ENCODE measurements around the gene TCP1.
"Not testable (repeated sequence)": the region's sequence is repeated elsewhere in the genome, so short reads cannot be mapped to it uniquely, and the experiment has no call there.

Gene TCP1

GRCh38 chr6:159769470-159769869, 19.9 kb downstream of the TCP1 start:
- no peak for DNase-seq

- DNase-seq, result no peak
Measured at GRCh38 chr6:159766906-159767305, 22.5 kb downstream of the TCP1 start.

GRCh38 chr6:159762681-159763293, 26.6 kb downstream of the TCP1 start:
- peak; percentile 56 for DNase-seq

GRCh38 chr6:159761873-159762680, 27.3 kb downstream of the TCP1 start, which contains the start of gene ACAT2:
ACAT2 (plus strand) TSS chr6:159762045; CDS start chr6:159762088, 43 bp downstream.
- DNase-seq, result peak; percentile 98

- peak; percentile 73 for DNase-seq
Measured at GRCh38 chr6:159761129-159761872, 28.1 kb downstream of the TCP1 start.

GRCh38 chr6:159760602-159761057, 28.8 kb downstream of the TCP1 start:
- peak; percentile 94 for DNase-seq

- DNase-seq, result no peak
Measured at GRCh38 chr6:159759645-159760044, 29.8 kb downstream of the TCP1 start.

- peak; percentile 80 for DNase-seq
Measured at GRCh38 chr6:159758031-159759001, 31.1 kb downstream of the TCP1 start.

GRCh38 chr6:159756508-159756907, 32.9 kb downstream of the TCP1 start:
- DNase-seq, result no peak

- DNase-seq, result no peak
Measured at GRCh38 chr6:159754959-159755914, 34.2 kb downstream of the TCP1 start.

GRCh38 chr6:159754401-159754800, 35.0 kb downstream of the TCP1 start:
- no peak for DNase-seq

GRCh38 chr6:159753081-159753872, 36.1 kb downstream of the TCP1 start:
- no peak for DNase-seq

GRCh38 chr6:159751448-159751847, 38.0 kb downstream of the TCP1 start:
- DNase-seq, result no peak

GRCh38 chr6:159748127-159748526, 41.3 kb downstream of the TCP1 start:
- DNase-seq, result not testable (repeated sequence)

- DNase-seq, result no peak
Measured at GRCh38 chr6:159746759-159747158, 42.6 kb downstream of the TCP1 start.

- no peak for DNase-seq
Measured at GRCh38 chr6:159745081-159745480, 44.3 kb downstream of the TCP1 start.

- DNase-seq, result no peak
Measured at GRCh38 chr6:159742165-159742564, 47.2 kb downstream of the TCP1 start.

- no peak for DNase-seq
Measured at GRCh38 chr6:159739341-159739740, 50.1 kb downstream of the TCP1 start.

GRCh38 chr6:159736908-159737307, 52.5 kb downstream of the TCP1 start:
- no peak for DNase-seq

GRCh38 chr6:159733395-159733794, 56.0 kb downstream of the TCP1 start:
- not testable (repeated sequence) for DNase-seq

Measured in islet precursor cell (in vitro differentiated cells).